Measurements from ENCODE around the gene PGM2.

Gene PGM2

DNA sequence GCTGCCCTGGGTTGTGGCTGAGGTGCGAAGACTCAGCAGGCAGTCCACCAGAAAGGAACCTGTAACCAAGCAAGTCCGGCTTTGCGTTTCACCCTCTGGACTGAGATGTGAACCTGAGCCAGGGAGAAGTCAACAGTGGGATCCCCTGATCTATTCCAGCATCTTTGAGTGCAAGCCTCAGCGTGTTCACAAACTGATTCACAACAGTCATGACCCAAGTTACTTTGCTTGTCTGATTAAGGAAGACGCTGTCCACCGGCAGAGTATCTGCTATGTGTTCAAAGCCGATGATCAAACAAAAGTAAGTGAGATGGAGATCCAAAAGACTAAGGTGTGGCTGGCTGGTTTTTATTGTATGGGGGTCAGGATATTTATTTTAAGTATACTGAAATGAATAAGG lies 75.7 kb downstream of the PGM2 start:
- H3K9ac ChIP-seq (ENCODE audit: low read length), result no peak overlapping the region
- peaks cover 3% of the 10 kb centered on the region; the same call in 1 of the 2 replicates for H3K36me3 ChIP-seq (replicated peaks; ENCODE audit: insufficient read depth, low read length)
- H3K79me2 ChIP-seq (ENCODE audit: low read length), result peaks cover 76% of the 10 kb centered on the region
- H3K4me1 ChIP-seq (ENCODE audit: low read length), result no peaks in the 10 kb centered on the region
- H2AFZ ChIP-seq (ENCODE audit: low read length), result no peak overlapping the region
- no peak overlapping the region for H3K4me2 ChIP-seq (ENCODE audit: low read depth, low read length)
- DNase-seq, result no peak
- TF ChIP-seq, protein P1, sequence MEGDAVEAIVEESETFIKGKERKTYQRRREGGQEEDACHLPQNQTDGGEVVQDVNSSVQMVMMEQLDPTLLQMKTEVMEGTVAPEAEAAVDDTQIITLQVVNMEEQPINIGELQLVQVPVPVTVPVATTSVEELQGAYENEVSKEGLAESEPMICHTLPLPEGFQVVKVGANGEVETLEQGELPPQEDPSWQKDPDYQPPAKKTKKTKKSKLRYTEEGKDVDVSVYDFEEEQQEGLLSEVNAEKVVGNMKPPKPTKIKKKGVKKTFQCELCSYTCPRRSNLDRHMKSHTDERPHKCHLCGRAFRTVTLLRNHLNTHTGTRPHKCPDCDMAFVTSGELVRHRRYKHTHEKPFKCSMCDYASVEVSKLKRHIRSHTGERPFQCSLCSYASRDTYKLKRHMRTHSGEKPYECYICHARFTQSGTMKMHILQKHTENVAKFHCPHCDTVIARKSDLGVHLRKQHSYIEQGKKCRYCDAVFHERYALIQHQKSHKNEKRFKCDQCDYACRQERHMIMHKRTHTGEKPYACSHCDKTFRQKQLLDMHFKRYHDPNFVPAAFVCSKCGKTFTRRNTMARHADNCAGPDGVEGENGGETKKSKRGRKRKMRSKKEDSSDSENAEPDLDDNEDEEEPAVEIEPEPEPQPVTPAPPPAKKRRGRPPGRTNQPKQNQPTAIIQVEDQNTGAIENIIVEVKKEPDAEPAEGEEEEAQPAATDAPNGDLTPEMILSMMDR (IDR thresholded peaks at IDR 0.05; ENCODE audit: low read length), result no peak
- TF ChIP-seq EZH2phosphoT487 (IDR thresholded peaks at IDR 0.05; ENCODE audit: low read length), result no peak
- no peak for TF ChIP-seq EZH2 (optimal IDR thresholded peaks at IDR 0.05; ENCODE audit: low read depth, low read length)
- H3K27me3 ChIP-seq (replicated peaks; ENCODE audit: insufficient read depth, low read length), result no peaks in the 10 kb centered on the region
- no peaks in the 10 kb centered on the region for H4K20me1 ChIP-seq (ENCODE audit: insufficient read depth, low read length)
- H3F3A ChIP-seq (ENCODE audit: insufficient read depth, low read length), result no peaks in the 10 kb centered on the region
- no peaks in the 10 kb centered on the region for H3K9me2 ChIP-seq (replicated peaks; ENCODE audit: insufficient read depth, low read length)
- H3K9me3 ChIP-seq (replicated peaks; ENCODE audit: insufficient read depth, low read length), result no peaks in the 10 kb centered on the region
- no peak overlapping the region for H3K27ac ChIP-seq (ENCODE audit: low read length)
- H3K4me3 ChIP-seq (ENCODE audit: low read length), result no peak overlapping the region

DNA sequence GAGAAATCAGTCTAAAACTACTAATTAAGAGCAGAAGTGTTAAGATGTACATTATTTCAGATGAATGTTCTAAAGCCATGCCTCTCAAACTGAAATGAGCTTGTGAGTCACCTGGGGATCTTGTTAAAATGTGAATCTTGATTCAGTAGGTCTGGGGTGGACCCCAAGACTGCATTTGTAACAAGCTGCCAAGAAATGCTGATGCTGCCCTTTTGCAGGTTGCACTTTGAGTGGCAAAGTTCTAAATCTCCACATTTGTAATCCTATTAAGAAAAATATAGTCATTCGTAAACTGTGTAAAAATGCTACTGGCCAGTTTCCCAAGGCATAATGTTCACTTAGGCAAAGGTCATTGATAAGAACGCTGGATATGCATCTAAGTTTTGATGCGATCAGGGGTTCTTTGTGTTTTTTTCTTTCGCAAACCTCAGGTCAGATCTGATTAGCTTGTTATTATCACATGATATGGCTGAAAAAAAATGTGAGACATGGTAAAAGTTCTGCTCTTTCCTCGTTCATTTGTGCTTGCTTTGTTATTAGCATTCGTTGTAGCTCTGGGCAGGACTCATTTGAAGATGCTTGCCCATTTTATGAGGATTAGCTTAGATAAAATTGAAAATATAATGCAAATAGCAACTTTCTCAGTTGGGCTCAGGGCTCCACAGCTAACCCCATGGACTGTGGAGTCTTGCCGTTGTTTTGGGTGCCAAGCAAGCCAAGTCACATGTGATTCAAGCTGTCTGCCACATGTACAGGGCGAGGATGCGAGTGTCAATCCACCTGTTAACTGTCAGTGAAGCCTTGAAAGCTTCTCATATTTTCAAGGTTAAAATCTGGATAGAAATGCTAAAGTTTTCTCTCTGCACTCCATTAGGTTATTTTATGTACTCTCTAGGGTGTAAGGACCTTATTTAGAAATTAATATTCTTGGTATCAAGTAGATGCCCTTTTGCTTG lies 76.5 kb downstream of the PGM2 start:
- H3K79me2 ChIP-seq (ENCODE audit: low read length), result peaks cover 76% of the 10 kb centered on the region

DNA sequence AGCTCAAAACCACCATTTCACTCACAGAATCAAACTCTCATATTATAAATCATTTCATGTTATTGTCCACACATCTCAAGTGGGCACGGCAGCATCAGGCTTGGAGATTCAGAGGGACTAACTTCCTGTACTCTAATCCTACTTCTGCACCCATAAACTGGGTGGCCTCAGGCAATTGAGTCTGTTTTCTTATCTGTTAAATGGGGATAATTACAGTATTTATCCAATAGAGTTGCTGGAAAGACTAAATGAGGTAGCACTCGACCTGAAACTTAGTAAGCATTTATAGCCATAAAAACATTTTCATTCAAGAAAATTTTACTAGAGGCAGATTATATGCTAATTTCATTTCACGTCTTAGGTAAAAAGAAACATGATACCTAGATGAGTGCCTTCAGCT lies 77.4 kb downstream of the PGM2 start:
- DNase-seq, result no peak
- Histone ChIP-seq H3K36me3 (replicated peaks; ENCODE audit: insufficient read depth, low read length) (peaks cover 3% of the 10 kb centered on the region; the same call in 1 of the 2 replicates), H3K4me1 (ENCODE audit: low read length) (no peaks in the 10 kb centered on the region), H3K9me2 (replicated peaks; ENCODE audit: insufficient read depth, low read length) (no peaks in the 10 kb centered on the region), H3K4me3 (ENCODE audit: low read length) (no peak overlapping the region), H3K9ac (ENCODE audit: low read length) (no peak overlapping the region), H3K9me3 (replicated peaks; ENCODE audit: insufficient read depth, low read length) (no peaks in the 10 kb centered on the region), H3F3A (ENCODE audit: insufficient read depth, low read length) (no peaks in the 10 kb centered on the region), H2AFZ (ENCODE audit: low read length) (no peak overlapping the region), H3K4me2 (ENCODE audit: low read depth, low read length) (no peak overlapping the region), H4K20me1 (ENCODE audit: insufficient read depth, low read length) (no peaks in the 10 kb centered on the region), H3K27ac (ENCODE audit: low read length) (no peak overlapping the region), H3K79me2 (ENCODE audit: low read length) (peaks cover 76% of the 10 kb centered on the region), H3K27me3 (replicated peaks; ENCODE audit: insufficient read depth, low read length) (no peaks in the 10 kb centered on the region)
- TF ChIP-seq EZH2phosphoT487 (IDR thresholded peaks at IDR 0.05; ENCODE audit: low read length), result no peak

More for the DNA sequence above, 76.5 kb downstream of the PGM2 start:
- Histone ChIP-seq H3K27me3 (replicated peaks; ENCODE audit: insufficient read depth, low read length) (no peaks in the 10 kb centered on the region), H3K9me3 (replicated peaks; ENCODE audit: insufficient read depth, low read length) (no peaks in the 10 kb centered on the region), H3K4me2 (ENCODE audit: low read depth, low read length) (no peak overlapping the region), H3K36me3 (replicated peaks; ENCODE audit: insufficient read depth, low read length) (peaks cover 3% of the 10 kb centered on the region; the same call in 1 of the 2 replicates), H4K20me1 (ENCODE audit: insufficient read depth, low read length) (no peaks in the 10 kb centered on the region), H3K9ac (ENCODE audit: low read length) (no peak overlapping the region), H3F3A (ENCODE audit: insufficient read depth, low read length) (no peaks in the 10 kb centered on the region), H3K4me1 (ENCODE audit: low read length) (no peaks in the 10 kb centered on the region), H3K9me2 (replicated peaks; ENCODE audit: insufficient read depth, low read length) (no peaks in the 10 kb centered on the region), H2AFZ (ENCODE audit: low read length) (no peak overlapping the region), H3K4me3 (ENCODE audit: low read length) (no peak overlapping the region), H3K27ac (ENCODE audit: low read length) (no peak overlapping the region)
- DNase-seq, result no peak
- TF ChIP-seq EZH2 (optimal IDR thresholded peaks at IDR 0.05; ENCODE audit: low read depth, low read length) (no peak), EZH2phosphoT487 (IDR thresholded peaks at IDR 0.05; ENCODE audit: low read length) (no peak)
- TF ChIP-seq, protein P1 (IDR thresholded peaks at IDR 0.05; ENCODE audit: low read length), result no peak

DNA sequence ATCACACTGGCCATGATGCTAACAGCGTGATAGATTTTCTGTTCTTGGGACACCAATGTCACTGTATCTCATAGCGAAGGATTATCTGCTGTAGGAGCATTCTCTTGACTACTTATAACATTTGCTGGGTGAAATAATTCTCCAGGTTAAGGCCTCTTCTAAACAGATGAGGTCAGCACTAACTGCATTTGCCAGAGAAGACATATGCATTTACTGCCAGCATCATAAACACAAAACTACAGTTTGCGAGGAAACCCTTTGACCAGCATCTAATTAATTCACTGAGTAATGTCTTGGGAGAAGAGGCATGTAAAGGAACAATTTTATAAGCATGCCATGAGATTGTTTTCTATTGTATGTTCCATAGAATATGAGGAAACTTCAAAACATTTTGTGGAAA lies 78.3 kb downstream of the PGM2 start:
- peaks cover 3% of the 10 kb centered on the region; the same call in 1 of the 2 replicates for H3K36me3 ChIP-seq (replicated peaks; ENCODE audit: insufficient read depth, low read length)
- H3K9me3 ChIP-seq (replicated peaks; ENCODE audit: insufficient read depth, low read length), result no peaks in the 10 kb centered on the region
- H3K9me2 ChIP-seq (replicated peaks; ENCODE audit: insufficient read depth, low read length), result no peaks in the 10 kb centered on the region
- no peaks in the 10 kb centered on the region for H3K4me1 ChIP-seq (ENCODE audit: low read length)
- no peak overlapping the region for H3K4me2 ChIP-seq (ENCODE audit: low read depth, low read length)
- H3F3A ChIP-seq (ENCODE audit: insufficient read depth, low read length), result no peaks in the 10 kb centered on the region
- H3K9ac ChIP-seq (ENCODE audit: low read length), result no peak overlapping the region
- H3K4me3 ChIP-seq (ENCODE audit: low read length), result no peak overlapping the region
- no peak overlapping the region for H2AFZ ChIP-seq (ENCODE audit: low read length)
- DNase-seq, result no peak
- H4K20me1 ChIP-seq (ENCODE audit: insufficient read depth, low read length), result no peaks in the 10 kb centered on the region
- no peak for TF ChIP-seq EZH2phosphoT487 (IDR thresholded peaks at IDR 0.05; ENCODE audit: low read length)
- no peak for TF ChIP-seq EZH2 (optimal IDR thresholded peaks at IDR 0.05; ENCODE audit: low read depth, low read length)
- TF ChIP-seq, protein P1 (IDR thresholded peaks at IDR 0.05; ENCODE audit: low read length), result no peak
- no peaks in the 10 kb centered on the region for H3K27me3 ChIP-seq (replicated peaks; ENCODE audit: insufficient read depth, low read length)
- H3K27ac ChIP-seq (ENCODE audit: low read length), result no peak overlapping the region
- H3K79me2 ChIP-seq (ENCODE audit: low read length), result peaks cover 78% of the 10 kb centered on the region

Data from MM.1S (cell line).